ENCODE measurements around the gene FADS1.

FADS1 gene

GRCh38 chr11:61844909-61845565 lies 28.2 kb upstream of the FADS1 start:
- no peak for DNase-seq

GRCh38 chr11:61842528-61842820 lies 25.7 kb upstream of the FADS1 start:
- no peak for DNase-seq

DNA sequence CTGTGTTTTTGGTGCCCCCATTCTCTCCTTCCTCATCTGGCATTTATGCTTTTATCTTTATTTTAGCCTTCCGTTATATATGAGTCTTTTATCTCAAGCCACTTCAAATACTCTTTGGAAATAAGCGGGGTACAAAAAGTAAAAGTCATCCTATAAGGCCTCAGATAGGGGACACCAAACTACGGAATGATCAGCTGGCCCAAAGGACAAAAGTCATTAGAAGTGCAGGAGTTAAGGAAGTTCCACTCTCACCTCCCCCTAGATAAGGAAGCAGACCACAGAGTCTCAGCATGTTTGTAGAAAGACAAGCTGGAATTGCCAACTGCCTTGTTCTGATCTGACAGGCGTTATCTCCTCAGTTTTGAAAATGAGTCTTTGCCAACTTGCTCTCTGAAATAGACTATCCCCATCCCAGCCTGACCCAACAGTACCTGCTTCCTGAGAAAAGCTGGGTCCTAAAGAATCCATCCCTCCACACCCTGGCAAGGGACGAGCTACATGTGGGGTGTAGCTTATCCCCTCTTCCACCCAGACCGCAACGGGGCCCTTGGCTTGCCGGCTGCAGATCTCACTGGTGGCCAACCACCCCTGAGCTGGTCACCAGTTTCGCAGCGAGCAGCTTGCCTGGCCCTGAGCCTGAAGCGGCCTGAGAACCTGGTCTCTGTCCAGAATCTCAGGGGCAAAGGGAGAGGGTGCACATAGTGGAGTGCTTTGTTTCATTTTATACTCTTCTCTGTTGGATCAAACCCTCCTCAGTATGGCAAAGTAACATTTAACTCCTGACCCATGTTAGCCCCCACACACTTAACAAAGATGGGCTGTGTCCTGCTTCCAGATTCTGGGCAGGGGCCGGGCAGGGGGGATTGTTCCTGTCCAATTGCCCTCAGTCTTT lies 25.1 kb upstream of the FADS1 start:
- DNase-seq, result no peak

DNA sequence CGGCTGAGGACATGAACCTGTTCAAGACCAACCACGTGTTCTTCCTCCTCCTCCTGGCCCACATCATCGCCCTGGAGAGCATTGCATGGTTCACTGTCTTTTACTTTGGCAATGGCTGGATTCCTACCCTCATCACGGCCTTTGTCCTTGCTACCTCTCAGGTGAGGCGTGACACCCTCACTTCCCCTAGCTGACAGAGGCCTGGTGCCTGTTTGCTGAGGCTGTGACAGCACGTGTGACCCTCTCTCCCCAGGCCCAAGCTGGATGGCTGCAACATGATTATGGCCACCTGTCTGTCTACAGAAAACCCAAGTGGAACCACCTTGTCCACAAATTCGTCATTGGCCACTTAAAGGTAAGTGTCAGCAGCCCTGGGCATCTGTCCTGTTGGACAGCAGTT lies 23.6 kb upstream of the FADS1 start:
- DNase-seq, result no peak

DNA sequence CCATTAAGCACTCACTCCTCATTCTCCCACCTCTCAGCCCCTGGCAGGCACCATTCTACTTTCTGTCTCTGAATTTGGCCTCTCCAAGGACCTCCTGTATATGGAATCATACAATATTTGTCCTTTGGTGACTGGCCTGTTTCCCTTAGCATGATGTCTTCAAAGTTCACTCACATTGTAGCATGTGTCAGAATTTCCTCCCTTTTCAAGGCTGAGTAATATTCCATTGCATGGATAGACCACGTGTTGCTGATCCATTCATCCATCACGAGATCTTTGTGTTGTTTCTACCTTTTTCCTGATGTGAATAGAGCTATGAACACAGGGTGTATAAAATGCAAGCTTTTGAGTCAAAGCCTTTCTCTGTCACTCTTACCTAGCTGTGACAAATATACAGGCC lies 22.9 kb upstream of the FADS1 start:
- no peak for DNase-seq

GRCh38 chr11:61838921-61839320 lies 22.1 kb upstream of the FADS1 start:
- no peak for DNase-seq

DNA sequence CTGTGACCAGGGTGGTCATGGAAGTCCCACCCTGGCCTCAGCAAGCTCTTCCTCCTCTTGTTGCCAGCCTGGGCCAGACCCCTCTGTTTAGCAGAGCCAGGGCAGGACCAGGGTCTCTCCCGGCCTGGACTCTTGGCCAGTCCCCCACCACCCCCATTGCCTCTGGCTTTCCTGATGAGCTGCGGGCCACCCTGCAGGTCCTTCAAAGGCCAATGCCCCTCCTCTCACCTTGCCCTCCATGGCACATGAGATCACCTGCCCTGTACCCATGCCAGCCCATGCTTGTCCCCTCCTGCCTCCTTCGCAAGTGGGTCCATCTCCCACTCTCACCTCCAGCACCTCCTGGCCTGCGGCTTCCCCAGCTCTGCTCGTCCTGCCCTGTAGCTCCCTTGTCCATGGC lies 21.7 kb upstream of the FADS1 start:
- no peak for DNase-seq

DNA sequence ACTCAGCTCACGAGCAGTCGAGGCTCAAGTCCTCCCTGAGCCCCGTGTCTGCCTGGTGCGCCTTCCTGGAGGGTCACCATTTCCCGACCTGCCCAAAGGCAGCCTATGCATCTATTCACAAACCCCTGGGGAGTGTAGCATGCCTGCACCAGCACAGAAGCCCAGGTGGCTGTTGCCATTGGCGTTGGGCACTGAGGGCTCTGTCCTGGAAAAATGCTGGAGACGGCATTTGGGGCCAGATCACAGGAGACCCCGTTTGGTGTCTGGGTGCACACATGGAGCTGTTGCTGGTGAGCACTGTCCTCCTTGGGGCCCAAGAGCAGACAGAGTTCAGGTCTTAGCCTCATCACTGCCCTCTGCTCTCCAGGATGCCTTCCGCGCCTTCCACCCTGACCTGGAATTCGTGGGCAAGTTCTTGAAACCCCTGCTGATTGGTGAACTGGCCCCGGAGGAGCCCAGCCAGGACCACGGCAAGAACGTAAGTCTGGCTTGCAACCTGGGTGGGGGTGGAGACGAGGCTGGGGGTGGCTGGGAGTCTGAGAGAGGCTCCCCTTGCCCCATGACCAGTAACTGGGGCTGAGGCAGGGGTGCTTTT lies 20.7 kb upstream of the FADS1 start:
- no peak for DNase-seq

DNA sequence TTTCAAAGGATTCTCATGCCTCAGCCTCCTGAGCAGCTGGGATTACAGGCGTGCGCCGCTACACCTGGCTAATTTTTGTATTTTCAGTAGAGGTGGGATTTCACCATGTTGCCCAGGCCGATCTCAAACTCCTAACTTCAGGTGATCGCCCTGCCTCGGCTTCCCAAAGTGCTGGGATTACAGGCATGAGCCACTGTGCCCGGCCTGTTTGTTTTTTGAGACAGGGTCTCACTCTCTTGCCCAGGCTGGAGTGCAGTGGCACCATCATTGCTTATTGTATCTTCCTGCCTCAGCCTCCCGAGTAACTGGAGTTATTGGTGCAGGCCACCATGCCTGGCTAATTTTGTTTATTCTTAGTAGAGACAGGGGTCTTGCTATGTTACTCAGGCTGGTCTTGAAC lies 19.4 kb upstream of the FADS1 start:
- DNase-seq, result no peak

DNA sequence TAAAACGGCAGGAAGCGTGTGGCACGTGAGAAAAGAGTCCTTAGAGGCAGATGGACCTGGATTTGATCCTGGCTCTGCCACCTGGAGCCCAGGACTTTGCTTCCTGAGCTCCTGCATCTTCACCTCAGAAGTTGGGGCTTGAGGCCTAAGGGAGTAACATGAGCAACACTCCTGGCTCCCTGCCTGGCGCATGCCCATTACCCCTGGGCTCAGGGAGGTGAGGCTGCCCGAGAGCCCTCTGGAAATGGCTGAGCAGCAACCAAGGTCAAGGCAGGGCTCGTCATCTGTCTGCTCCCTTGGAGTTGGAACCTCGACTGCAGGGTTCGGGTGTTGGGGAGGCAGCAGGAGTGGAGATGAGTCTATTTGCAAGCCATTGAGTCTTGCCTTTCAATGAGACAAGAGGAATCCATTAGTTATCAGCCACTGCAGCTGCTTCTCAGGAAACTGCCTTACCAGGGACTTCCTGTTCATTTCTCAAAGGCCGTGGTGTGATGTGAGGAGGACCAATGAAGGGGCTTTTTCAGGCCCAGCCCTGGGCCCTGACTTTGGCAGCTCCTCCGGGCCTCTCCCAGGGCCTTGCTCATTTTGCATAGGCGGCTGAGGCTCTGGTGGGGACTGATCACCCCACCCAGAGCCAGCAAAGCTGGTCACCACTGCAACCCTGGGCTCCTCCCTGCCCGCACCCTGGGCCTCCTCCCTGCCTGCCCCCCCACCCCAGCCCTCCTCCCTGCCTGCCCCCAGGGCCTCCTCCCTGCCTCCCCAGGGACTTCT lies 17.7 kb upstream of the FADS1 start:
- no peak for DNase-seq

DNA sequence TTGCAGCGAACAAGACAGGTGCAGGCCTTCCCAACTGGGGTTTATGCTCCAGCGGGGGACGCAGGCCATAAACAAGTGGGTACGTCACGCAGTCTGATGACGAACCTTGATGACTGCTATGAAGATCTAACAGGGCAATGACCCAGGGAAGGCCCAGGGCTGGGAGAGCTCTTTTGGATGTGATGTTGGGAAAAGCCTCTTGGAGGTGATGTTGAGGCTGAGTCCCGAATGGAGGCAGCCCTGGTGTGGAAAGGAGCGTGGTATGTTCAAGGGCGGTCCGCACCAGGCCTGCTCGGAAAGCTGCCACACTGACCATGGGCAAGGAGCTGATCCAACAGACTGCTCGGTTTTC lies 17.1 kb upstream of the FADS1 start:
- DNase-seq, result no peak

DNA sequence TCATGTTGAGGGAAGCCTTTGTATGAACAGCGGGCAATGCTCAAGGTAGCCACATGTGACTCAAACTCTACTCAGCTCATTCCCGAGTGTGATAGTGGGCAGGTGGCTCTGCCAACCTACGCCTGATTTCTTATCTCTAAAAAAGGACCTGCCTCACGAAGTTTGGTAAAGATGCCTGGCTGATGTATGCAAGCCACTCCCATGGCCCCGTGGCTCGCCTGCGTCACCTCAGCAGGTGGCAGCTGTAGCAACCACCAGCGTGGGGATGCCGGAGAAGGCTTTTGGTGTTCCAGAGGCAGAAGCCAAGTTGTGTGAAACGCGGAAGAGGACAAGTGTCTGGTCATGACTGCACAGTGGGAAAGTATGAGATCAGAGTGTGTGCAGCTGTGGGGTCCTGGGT lies 16.7 kb upstream of the FADS1 start:
- DNase-seq, result no peak

DNA sequence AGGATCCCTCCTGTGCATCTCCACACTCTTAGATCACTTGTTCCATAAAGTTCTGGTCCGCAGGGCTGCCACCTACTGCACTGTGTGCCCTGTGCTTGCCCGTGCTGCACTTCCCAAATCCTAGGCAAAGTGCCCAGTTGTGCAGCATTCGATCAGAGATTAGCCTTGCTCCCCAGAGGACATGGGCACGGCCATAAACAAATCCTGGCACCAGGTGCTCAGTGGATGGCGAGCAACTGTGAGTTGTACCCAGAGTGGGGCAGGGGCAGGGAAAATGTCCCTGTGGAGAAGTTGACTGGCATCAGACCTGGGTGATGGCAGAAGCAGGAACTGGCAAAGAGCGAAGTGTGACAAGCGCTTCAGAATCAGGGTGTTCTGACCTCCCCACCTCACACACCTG lies 16.0 kb upstream of the FADS1 start:
- no peak for DNase-seq

- no peak for DNase-seq
These were observed 15.4 kb upstream of the FADS1 start for GRCh38 chr11:61832207-61832606.

GRCh38 chr11:61830237-61831105 lies 13.7 kb upstream of the FADS1 start:
- DNase-seq, result no peak

GRCh38 chr11:61829806-61830205 lies 13.0 kb upstream of the FADS1 start:
- DNase-seq, result no peak

DNA sequence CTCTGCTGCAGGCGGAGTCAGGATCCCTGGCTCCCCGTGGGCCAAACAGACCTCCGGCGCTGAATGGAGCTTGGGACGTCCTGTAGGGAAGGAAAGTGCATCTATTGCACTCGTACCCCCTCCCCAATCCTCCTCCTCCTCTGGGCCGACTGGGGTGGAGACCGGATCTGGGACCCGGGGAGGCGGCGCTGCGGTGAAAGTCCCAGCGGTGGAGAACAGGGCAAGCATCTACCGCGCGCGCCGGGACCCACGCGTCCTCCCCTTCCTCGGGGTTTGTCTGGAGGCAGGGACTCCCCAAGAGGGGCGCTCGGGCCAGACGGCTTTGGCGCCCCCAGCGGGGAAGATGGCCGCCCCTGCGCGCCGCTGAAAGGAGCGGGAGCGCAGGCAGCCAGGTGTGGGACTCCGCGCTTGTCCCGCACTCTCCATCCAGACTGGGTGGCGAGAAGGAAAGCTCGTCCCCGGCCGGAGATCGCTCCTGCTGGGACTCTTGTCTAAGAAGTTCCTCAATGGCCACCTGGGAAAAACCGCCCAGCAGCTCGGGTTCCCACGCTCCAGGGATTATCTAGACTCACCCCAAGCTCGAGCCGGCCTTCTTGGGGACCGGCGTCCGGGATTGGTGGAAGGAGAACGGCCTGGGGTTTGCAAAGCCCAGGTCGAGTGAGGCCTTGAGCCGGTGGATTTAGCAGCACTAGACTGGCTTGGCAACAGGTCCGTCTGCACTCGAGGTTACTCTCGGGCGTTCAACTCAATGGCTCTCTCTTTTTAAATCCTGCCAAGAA lies 12.0 kb upstream of the FADS1 start:
- DNase-seq, result no peak

DNA sequence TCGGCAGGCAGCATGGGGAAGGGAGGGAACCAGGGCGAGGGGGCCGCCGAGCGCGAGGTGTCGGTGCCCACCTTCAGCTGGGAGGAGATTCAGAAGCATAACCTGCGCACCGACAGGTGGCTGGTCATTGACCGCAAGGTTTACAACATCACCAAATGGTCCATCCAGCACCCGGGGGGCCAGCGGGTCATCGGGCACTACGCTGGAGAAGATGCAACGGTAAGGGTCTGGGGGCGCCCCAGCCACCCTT lies 11.5 kb upstream of the FADS1 start:
- DNase-seq, result no peak

- peak; percentile 36 for DNase-seq
These were observed 11.0 kb upstream of the FADS1 start, which contains the start of gene FADS2 for GRCh38 chr11:61827571-61828378. FADS2 (plus strand) TSS chr11:61828300; CDS start chr11:61828391, 91 bp downstream.

GRCh38 chr11:61826930-61827570 lies 10.2 kb upstream of the FADS1 start:
- DNase-seq, result no peak

DNA sequence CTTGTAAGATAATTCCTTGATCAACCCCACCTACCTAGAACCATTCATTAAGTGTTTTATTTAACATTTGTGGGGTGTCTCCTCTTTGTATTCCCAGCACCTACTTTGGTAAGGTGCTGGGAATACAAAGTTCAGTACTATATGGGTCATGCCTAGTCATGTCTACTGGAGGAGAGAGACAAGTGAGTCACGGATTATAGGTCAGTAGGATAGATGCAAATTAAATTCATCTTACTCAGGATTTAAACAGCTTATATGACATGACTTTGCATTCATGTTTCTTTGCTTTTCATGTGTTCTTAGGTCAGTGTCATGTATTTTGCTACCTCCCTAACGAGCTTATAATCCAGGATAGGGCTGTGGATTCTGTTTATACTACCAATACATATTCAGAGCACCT lies 3.4 kb upstream of the FADS1 start:
- no peak for DNase-seq

All from stimulated activated naive CD4-positive, alpha-beta T cell treated with Interleukin-2 at 50 U/mL for 16 hours (primary cell).